IPS-11a (cell line): Measurements from ENCODE around the gene TMEM184B.

Experiments
- H3K4me3 ChIP-seq: one replicate; pipeline ENCODE4 v1.5.1; 2013; ENCODE audit warnings: low read depth, low read length, control low read depth

Gene TMEM184B

DNA sequence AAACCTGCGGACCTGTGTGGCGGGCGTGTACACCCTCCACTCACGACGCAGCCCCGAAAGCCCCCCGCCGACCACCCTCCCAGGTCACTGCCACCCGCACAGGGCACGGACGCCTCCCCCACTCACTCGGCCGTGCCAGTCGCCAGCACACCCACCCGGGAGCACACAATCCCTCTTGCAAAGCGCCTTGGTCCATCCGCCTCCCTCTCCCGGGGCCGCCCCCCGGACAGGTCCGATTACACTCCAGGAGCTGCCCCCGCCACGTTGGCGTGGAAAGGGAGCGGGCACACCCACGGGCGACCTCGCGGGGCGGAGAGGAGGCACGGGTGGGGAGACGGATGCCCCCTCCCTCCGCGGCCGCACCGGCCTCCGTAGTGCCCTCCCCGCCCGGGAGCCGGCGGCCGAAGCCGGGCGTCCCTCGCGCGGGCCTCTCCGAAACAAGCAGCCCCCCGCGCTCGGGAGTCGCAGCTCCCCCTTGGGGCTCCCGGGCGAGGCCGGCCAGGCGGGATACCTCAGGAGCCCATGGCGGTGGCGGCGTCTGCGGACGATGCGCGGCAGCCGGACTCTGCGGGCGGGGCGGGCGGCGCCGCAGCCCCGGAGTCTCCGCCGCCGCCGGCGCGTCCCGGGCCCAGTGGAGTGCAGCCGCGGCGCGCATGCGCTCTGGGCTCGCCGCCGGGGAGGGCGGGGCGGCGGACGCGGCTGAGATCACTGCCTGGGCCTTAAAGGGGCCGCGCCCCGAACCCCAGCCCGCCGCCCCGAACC is at the start of gene TMEM184B:
Gene TMEM184B, minus strand, starts transcription at position 638 of the 762 bp plus-strand sequence. CDS start 25,049 bp downstream, outside the sequence.
- peak within 1 kb of the TSS; percentile 77 for H3K4me3 ChIP-seq

- H3K4me3 ChIP-seq: no peak overlapping the region
Observed at GRCh38 chr22:38320605-38321402, 48.0 kb upstream of the TMEM184B start.

- H3K4me3 ChIP-seq: no peak overlapping the region
Observed at GRCh38 chr22:38318792-38319773, 46.3 kb upstream of the TMEM184B start.

GRCh38 chr22:38317995-38318715 is 45.3 kb upstream of the TMEM184B start:
- H3K4me3 ChIP-seq: peak overlapping the region; percentile 21

DNA sequence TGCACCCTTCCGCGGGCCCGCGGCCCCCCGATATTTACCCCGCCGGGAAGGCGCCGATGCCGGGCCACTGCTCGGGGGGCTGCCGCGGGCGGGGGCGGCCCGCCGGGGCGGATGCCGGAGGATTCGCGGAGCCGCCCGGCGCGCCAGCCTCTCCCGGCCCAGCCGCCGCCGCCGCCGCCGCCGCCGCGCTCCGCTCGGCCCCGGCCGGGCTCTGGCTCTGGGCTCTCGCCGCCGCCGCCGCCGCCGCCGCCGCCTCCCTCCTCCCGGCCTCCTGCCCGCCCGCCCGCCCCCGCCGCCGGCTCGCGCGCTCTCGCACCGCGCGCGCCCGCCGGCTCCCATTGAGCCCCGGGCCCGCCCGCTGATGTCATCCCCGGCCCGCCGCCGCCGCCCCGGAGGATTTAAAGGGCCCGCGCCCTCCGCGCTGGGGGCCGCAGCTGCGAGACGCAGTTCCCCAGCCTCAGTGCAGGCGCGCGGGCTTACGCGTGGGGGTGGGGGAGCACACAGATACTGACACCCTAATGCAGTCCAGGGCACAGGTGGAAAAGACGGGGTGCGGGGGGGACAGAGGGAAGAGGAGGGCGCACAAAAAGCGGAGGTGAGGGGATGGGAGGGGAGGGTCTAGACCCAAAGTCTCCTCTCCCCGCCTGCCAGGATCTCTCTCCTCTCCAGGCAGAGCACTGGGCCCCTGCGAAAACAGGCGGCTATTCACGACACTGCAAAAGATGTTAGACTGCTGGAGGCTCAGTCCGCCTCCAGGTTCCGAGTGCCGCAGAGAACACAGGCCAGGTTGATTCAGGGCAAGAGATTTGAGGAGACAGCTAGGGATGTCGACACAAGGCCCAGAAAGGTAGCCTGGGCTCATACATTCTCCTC is 44.5 kb upstream of the TMEM184B start, which contains the start of gene CSNK1E:
Gene CSNK1E, minus strand, starts transcription at position 312 of the 873 bp plus-strand sequence. CDS start 3,276 bp downstream, outside the sequence.
- peak within 1 kb of the TSS; percentile 89 for H3K4me3 ChIP-seq

- peak overlapping the region; percentile 89 for H3K4me3 ChIP-seq
Observed at GRCh38 chr22:38316364-38317121, 43.7 kb upstream of the TMEM184B start.

DNA sequence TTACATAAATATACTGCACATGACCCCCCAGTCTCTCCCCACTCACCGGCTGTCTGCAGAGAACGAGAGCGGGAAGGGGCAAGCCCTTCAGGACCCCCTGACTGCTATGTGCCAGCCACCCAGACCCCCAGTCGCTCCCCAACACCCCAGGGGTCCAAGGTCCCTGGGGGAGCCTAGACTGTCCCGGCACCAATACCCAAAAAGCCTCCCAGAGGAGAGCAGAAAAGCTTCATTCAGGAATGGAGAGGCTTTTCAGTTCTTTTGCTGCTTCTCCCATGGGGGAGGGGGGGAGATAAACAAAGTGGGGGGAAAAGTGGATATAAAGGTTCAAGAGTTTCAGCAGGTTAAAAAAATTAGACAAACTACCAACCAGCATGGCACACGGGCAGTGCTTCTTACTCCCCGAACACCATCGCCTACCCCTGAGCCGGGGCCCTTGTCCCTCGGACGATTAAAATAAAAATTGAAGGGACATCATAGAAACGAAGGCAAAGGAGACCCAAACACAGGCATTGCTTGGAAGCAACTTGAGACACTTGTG is 43.1 kb upstream of the TMEM184B start:
- peak overlapping the region; percentile 89 for H3K4me3 ChIP-seq

- peak overlapping the region; percentile 89 for H3K4me3 ChIP-seq
Observed at GRCh38 chr22:38314933-38315822, 42.4 kb upstream of the TMEM184B start.

- H3K4me3 ChIP-seq: no peak overlapping the region
Observed at GRCh38 chr22:38314051-38314932, 41.5 kb upstream of the TMEM184B start.

- no peak overlapping the region for H3K4me3 ChIP-seq
Observed at GRCh38 chr22:38313384-38313955, 40.7 kb upstream of the TMEM184B start.

- no peak overlapping the region for H3K4me3 ChIP-seq
Observed at GRCh38 chr22:38312261-38312800, 39.5 kb upstream of the TMEM184B start.

DNA sequence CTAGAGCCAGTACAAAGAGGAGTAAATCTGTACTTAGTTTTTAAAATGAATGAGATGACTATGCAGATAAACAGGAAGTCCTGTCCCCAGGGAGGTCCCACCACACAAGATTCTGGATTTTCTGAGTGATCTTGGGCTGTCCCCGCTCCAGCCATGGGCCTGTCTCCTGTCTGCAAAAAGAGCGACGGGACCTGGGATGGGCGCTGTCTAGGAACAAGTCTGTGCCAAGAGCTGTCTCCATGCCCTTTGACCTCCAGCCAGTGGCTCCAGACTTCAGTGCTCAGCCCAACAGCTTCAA is 38.5 kb upstream of the TMEM184B start:
- no peak overlapping the region for H3K4me3 ChIP-seq

GRCh38 chr22:38310518-38311322 is 37.9 kb upstream of the TMEM184B start:
- no peak overlapping the region for H3K4me3 ChIP-seq

GRCh38 chr22:38309614-38310517 is 37.1 kb upstream of the TMEM184B start:
- H3K4me3 ChIP-seq: no peak overlapping the region
